ENCODE results near the gene ADAT3. TPM values are rescaled to one million over a fixed set of nuclear protein-coding genes. Genes with fewer than 3 reads are reported as not detected.

Gene ADAT3
- total and polyA plus RNA-seq, 2 experiments from 2014 or later, result 2.4 to 11.0 TPM

DNA sequence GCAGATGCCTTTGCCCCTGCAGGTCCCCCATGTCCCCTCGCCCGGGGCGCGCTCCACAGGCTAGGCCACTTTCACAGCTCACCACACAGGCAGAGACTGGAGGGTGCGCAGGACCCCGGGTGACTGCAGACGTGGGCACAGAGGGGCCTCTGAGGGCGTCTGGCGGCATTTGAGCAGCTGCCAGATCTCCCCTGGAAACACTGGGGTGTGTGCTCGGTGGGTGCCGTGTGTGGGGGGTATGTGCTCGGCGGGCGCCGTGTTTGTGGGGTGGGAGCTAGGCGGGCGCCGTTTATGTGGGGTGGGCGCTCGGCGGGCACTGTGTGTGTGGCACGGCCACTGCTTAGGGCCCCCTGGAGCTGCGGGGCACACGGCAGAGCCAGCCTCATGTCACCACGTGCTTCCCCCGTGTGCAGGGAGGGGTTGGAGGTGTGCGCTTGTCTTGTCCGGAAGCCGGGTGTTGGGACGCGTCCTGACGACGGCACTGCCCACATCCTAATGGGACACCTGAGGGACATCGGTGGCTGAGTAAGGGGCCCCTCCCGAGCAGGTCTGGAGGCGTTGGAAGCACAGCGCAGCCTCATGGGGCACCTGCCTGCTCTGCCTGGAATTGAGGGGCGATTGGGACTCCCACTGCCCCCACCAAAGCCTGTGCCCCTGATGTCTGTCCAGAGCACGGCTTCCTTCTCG, 52.5 kb downstream of the ADAT3 start:
- Histone ChIP-seq H3K9me3 (ENCODE audit: low read depth) (no peaks in the 10 kb centered on the region), H3K4me3 (no peak overlapping the region), H3K36me3 (replicated peaks; ENCODE audit: insufficient read depth, low read depth) (no peaks in the 10 kb centered on the region), H3K27ac (no peak overlapping the region), H4K20me1 (ENCODE audit: insufficient read depth, poor library complexity, severe bottlenecking) (peaks cover 56% of the 10 kb centered on the region), H3K27me3 (no peaks in the 10 kb centered on the region), H2AFZ (no peak overlapping the region), H3K79me2 (peaks cover 68% of the 10 kb centered on the region), H3K9me2 (replicated peaks; ENCODE audit: insufficient read depth) (no peaks in the 10 kb centered on the region), H3K4me2 (no peak overlapping the region), H3K4me1 (ENCODE audit: insufficient read depth) (no peaks in the 10 kb centered on the region)
- TF ChIP-seq EZH2phosphoT487 (IDR thresholded peaks at IDR 0.05; ENCODE audit: low read depth, severe bottlenecking, unreplicated experiment), result no peak
- no peak for TF ChIP-seq EZH2 (IDR thresholded peaks at IDR 0.05; ENCODE audit: borderline replicate concordance)
- TF ChIP-seq, protein P1, sequence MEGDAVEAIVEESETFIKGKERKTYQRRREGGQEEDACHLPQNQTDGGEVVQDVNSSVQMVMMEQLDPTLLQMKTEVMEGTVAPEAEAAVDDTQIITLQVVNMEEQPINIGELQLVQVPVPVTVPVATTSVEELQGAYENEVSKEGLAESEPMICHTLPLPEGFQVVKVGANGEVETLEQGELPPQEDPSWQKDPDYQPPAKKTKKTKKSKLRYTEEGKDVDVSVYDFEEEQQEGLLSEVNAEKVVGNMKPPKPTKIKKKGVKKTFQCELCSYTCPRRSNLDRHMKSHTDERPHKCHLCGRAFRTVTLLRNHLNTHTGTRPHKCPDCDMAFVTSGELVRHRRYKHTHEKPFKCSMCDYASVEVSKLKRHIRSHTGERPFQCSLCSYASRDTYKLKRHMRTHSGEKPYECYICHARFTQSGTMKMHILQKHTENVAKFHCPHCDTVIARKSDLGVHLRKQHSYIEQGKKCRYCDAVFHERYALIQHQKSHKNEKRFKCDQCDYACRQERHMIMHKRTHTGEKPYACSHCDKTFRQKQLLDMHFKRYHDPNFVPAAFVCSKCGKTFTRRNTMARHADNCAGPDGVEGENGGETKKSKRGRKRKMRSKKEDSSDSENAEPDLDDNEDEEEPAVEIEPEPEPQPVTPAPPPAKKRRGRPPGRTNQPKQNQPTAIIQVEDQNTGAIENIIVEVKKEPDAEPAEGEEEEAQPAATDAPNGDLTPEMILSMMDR (IDR thresholded peaks at IDR 0.05; ENCODE audit: poor library complexity), result no peak
- DNase-seq (ENCODE audit: low spot score), result no peak
- WGBS (ENCODE audit: low lambda C conversion rate, missing lambda C conversion rate), result 96% methylated on average over 34 of the region's 40 CpGs

DNA sequence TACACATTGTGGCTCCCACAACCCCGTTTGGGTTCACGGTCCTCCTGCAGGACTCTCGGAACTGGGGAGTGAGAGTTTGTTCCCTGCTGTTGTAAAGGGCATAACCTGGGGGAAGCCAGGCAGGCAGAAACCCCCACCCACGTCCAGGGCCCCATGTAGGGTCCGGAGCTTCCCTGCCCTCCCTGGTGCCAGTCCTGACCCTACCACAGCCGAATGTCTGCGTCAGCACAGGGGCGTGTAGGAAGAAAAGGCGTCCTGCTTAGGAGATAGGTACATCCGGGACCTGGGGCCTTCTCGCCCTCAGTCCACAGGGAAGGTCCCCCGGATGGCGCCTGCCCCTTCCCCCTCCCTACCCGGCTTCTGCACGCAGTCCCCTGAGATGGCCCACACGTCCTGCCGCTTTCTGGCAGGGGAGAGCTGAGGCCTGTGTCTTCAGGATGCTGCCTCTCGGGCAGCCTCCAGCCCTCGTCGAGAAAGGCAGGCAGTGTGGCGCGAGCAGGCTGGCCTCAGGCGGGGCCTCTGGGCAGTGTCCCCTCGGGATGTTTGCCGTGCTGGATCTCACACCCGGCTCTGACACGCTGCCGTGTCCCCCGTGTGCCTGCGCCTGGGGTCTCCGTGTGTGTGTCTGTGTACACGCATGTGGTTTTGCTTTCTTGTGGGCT, 54.9 kb downstream of the ADAT3 start:
- Histone ChIP-seq H3K9me3 (ENCODE audit: low read depth) (no peaks in the 10 kb centered on the region), H3K36me3 (replicated peaks; ENCODE audit: insufficient read depth, low read depth) (no peaks in the 10 kb centered on the region), H3K27ac (no peak overlapping the region), H2AFZ (no peak overlapping the region), H3K4me2 (no peak overlapping the region), H4K20me1 (ENCODE audit: insufficient read depth, poor library complexity, severe bottlenecking) (peaks cover 43% of the 10 kb centered on the region), H3K79me2 (peaks cover 51% of the 10 kb centered on the region), H3K4me3 (no peak overlapping the region), H3K27me3 (no peaks in the 10 kb centered on the region), H3K4me1 (ENCODE audit: insufficient read depth) (no peaks in the 10 kb centered on the region), H3K9me2 (replicated peaks; ENCODE audit: insufficient read depth) (no peaks in the 10 kb centered on the region)
- TF ChIP-seq EZH2 (IDR thresholded peaks at IDR 0.05; ENCODE audit: borderline replicate concordance) (no peak), EZH2phosphoT487 (IDR thresholded peaks at IDR 0.05; ENCODE audit: low read depth, severe bottlenecking, unreplicated experiment) (no peak)
- TF ChIP-seq, protein P1 (IDR thresholded peaks at IDR 0.05; ENCODE audit: poor library complexity), result no peak
- 97% methylated on average over 32 of the region's 32 CpGs for WGBS (ENCODE audit: low lambda C conversion rate, missing lambda C conversion rate)
- no peak for DNase-seq (ENCODE audit: low spot score)

DNA sequence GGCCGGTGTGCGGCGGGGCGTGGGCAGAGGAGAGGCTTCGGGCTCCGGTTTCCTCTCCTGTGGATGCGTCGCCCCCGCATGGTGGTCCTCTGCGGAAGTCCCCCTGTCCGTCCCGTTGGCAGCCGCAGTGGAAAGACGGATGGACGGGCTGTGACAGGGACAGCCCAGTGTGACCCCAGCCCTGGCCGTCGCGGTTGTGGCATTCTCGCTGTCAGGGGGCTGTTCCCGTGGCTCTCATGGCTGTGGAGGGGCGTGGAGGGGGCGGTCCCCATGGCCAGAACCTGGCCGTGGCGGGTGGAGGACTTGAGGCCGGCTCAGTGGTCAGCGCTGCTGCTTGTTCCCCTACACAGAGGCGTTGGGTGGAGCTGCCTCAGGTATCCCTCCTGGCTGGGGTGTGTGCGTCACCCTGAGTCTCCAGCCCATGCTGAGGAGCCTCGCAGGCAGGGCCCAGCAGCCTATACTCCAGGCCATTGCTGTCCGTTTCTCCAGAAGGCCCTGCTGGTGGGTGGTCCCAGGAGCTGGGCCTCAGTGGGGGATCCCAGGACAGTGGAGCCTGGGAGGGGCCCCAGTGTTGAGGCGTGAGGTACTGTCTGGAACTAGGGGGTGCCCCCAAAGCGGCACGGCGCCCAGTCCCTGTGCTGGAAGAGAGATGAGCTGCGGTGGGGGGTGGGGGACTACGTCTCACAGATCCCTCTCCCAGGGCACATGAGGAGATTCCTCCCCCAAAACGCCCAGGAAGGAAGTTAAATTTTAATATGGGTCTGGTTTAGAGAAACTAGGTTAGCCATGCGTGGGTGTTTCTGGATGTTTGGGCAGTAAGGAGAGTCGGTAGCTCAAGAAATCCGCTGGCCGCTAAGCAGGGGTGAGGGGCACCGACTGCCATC, 56.0 kb downstream of the ADAT3 start:
- no peak overlapping the region for H2AFZ ChIP-seq
- H3K27me3 ChIP-seq, result no peaks in the 10 kb centered on the region
- H3K27ac ChIP-seq, result no peak overlapping the region
- H3K36me3 ChIP-seq (replicated peaks; ENCODE audit: insufficient read depth, low read depth), result no peaks in the 10 kb centered on the region
- WGBS (ENCODE audit: low lambda C conversion rate, missing lambda C conversion rate), result 93% methylated on average over 40 of the region's 42 CpGs
- no peak for DNase-seq (ENCODE audit: low spot score)
- no peaks in the 10 kb centered on the region for H3K4me1 ChIP-seq (ENCODE audit: insufficient read depth)
- H3K9me2 ChIP-seq (replicated peaks; ENCODE audit: insufficient read depth), result no peaks in the 10 kb centered on the region
- H3K4me2 ChIP-seq, result no peak overlapping the region
- peaks cover 52% of the 10 kb centered on the region for H3K79me2 ChIP-seq
- TF ChIP-seq, protein P1 (IDR thresholded peaks at IDR 0.05; ENCODE audit: poor library complexity), result no peak
- TF ChIP-seq EZH2phosphoT487 (IDR thresholded peaks at IDR 0.05; ENCODE audit: low read depth, severe bottlenecking, unreplicated experiment) (no peak), EZH2 (IDR thresholded peaks at IDR 0.05; ENCODE audit: borderline replicate concordance) (no peak)
- H3K4me3 ChIP-seq, result no peak overlapping the region
- peaks cover 37% of the 10 kb centered on the region for H4K20me1 ChIP-seq (ENCODE audit: insufficient read depth, poor library complexity, severe bottlenecking)
- H3K9me3 ChIP-seq (ENCODE audit: low read depth), result no peaks in the 10 kb centered on the region
